ENCODE results near the gene PXMP4. TPM values are rescaled to one million over a fixed set of nuclear protein-coding genes. Genes with fewer than 3 reads are reported as not detected.

The PXMP4 gene
- polyA plus RNA-seq, 2 of the 4 experiments (the other 2 are of a cell fraction), result 4.5 to 6.6 TPM

DNA sequence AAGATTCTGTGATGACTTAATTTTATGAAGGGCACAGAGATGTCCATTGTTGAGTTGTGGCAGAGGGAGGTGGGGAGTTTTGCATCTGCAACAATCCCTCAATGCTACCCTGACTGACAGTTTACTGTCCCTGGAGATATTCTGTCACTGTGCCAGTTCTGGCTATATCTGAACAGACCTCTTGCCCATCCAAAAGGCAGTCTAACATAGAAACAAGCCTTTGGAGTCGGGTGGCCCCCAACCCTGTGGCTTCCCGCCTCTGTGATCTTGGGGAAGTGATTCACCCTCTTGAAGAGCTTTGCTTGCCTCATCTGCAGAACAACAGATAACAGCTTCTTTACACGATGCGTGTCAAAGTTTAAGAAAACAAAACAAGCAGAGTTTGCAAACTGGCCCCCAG, 30.1 kb downstream of the PXMP4 start:
- FAIRE-seq (no peak), DNase-seq (ENCODE audit: low read depth in 1 of 2, low spot score in 1 of 2) (no peak), ATAC-seq (no peak)
- POLR2A ChIA-PET, result no interaction called here
- CTCF ChIA-PET, result interaction anchor here (0.6 to 1.6 kb wide), 3 partner anchors 9 to 132 kb away, joined by 3 to 4 read pairs (median 3); no protein-coding TSS in a partner anchor
- peaks cover 8% of the 10 kb centered on the region for H3K4me1 ChIP-seq
- no peaks in the 10 kb centered on the region for H3K9me3 ChIP-seq
- H3K27ac ChIP-seq, result no peak overlapping the region
- no peak overlapping the region for H3K4me2 ChIP-seq
- WGBS (ENCODE audit: missing lambda C conversion rate), result 39% methylated on average over 4 of the region's 4 CpGs
- TF ChIP-seq NFE2L2 (conservative IDR thresholded peaks at IDR 0.05; ENCODE audit: low read length), result no peak
- TF ChIP-seq CHD4 (IDR thresholded peaks at IDR 0.05; ENCODE audit: borderline replicate concordance), result no peak
- no peak for TF ChIP-seq EHF (CRISPR knock-in tag; IDR thresholded peaks at IDR 0.05)
- TF ChIP-seq REST (IDR thresholded peaks at IDR 0.05), result no peak
- no peak for TF ChIP-seq TFCP2L1 (CRISPR knock-in tag; IDR thresholded peaks at IDR 0.05)
- TF ChIP-seq ZFP36 (IDR thresholded peaks at IDR 0.05; ENCODE audit: borderline replicate concordance, partially characterized antibody), result no peak
- no peak for TF ChIP-seq GATA3 (IDR thresholded peaks at IDR 0.05; ENCODE audit: borderline replicate concordance)
- TF ChIP-seq, protein P1, sequence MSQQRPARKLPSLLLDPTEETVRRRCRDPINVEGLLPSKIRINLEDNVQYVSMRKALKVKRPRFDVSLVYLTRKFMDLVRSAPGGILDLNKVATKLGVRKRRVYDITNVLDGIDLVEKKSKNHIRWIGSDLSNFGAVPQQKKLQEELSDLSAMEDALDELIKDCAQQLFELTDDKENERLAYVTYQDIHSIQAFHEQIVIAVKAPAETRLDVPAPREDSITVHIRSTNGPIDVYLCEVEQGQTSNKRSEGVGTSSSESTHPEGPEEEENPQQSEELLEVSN (IDR thresholded peaks at IDR 0.05; ENCODE audit: borderline replicate concordance, low read depth), result no peak
- no peak for TF ChIP-seq CHD2 (IDR thresholded peaks at IDR 0.05; ENCODE audit: low read length, partially characterized antibody)
- TF ChIP-seq MAFK (IDR thresholded peaks at IDR 0.05; ENCODE audit: partially characterized antibody), result no peak
- TF ChIP-seq MYC (IDR thresholded peaks at IDR 0.05; ENCODE audit: borderline replicate concordance, low read length), result no peak
- TF ChIP-seq KDM1A (IDR thresholded peaks at IDR 0.05; ENCODE audit: low read depth), result no peak
- TF ChIP-seq FOSB (CRISPR knock-in tag; IDR thresholded peaks at IDR 0.05), result no peak
- no peak overlapping the region for H3K4me3 ChIP-seq

GRCh38 chr20:33689493-33689892, 30.6 kb downstream of the PXMP4 start:
- Histone ChIP-seq H3K9me3 (no peaks in the 10 kb centered on the region), H3K27ac (no peak overlapping the region), H3K4me1 (peaks cover 13% of the 10 kb centered on the region), H3K4me2 (no peak overlapping the region), H3K4me3 (no peak overlapping the region)
- POLR2A ChIA-PET, result no interaction called here
- 86% methylated on average over 1 of the region's 1 CpG for WGBS (ENCODE audit: missing lambda C conversion rate)
- FAIRE-seq (no peak), DNase-seq (ENCODE audit: low read depth in 1 of 2, low spot score in 1 of 2) (no peak), ATAC-seq (no peak)
- CTCF ChIA-PET, result interaction anchor here (0.9 to 1.6 kb wide), 2 partner anchors 9 to 132 kb away, joined by 3 to 4 read pairs; no protein-coding TSS in a partner anchor
- TF ChIP-seq NPAS2 (CRISPR knock-in tag; IDR thresholded peaks at IDR 0.05; ENCODE audit: borderline replicate concordance), result no peak
- TF ChIP-seq CBX8 (IDR thresholded peaks at IDR 0.05), result no peak
- TF ChIP-seq HOXB5 (CRISPR knock-in tag; IDR thresholded peaks at IDR 0.05), result no peak
- TF ChIP-seq NR3C1 (IDR thresholded peaks at IDR 0.05), result no peak
- TF ChIP-seq MYC (IDR thresholded peaks at IDR 0.05; ENCODE audit: borderline replicate concordance, low read length), result no peak
- TF ChIP-seq MAZ (IDR thresholded peaks at IDR 0.05; ENCODE audit: borderline replicate concordance, low read depth, low read length), result no peak
- TF ChIP-seq ESRRA (IDR thresholded peaks at IDR 0.05; ENCODE audit: borderline replicate concordance, low read length), result no peak
- TF ChIP-seq, protein P2, sequence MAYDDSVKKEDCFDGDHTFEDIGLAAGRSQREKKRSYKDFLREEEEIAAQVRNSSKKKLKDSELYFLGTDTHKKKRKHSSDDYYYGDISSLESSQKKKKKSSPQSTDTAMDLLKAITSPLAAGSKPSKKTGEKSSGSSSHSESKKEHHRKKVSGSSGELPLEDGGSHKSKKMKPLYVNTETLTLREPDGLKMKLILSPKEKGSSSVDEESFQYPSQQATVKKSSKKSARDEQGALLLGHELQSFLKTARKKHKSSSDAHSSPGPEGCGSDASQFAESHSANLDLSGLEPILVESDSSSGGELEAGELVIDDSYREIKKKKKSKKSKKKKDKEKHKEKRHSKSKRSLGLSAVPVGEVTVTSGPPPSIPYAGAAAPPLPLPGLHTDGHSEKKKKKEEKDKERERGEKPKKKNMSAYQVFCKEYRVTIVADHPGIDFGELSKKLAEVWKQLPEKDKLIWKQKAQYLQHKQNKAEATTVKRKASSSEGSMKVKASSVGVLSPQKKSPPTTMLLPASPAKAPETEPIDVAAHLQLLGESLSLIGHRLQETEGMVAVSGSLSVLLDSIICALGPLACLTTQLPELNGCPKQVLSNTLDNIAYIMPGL (CRISPR knock-in tag; IDR thresholded peaks at IDR 0.05; ENCODE audit: borderline replicate concordance), result no peak

Data from A549 (cell line).